Endothelial cell of umbilical vein (primary cell): ENCODE data around the gene NFKB1. TPM values are rescaled to one million over a fixed set of nuclear protein-coding genes. Genes with fewer than 3 reads are reported as not detected.

Source experiments
- BruUV-seq: library from RNA; stranded (reverse); fragments of 400-500 nt; replicated peaks from 2 replicates; lab custom pipeline; 2021; lab: Mats Ljungman, UMichigan
- CTCF ChIA-PET: fragments of 300-600, 350-600 bp; sonication (Branson Sonifier 250); formaldehyde crosslinking; loops from one replicate; lab custom pipeline; 2021; ENCODE audit warnings: antibody characterized with exemption, inconsistent platforms; lab: Charles Lee
- POLR2A ChIA-PET: fragments of 300-600, 350-600 bp; sonication (Branson Sonifier 250); formaldehyde crosslinking; loops from one replicate; lab custom pipeline; 2021; ENCODE audit warnings: antibody characterized with exemption, inconsistent platforms; lab: Charles Lee
- DNase-seq: peaks from one replicate; pipeline ENCODE4 v3.0.0-alpha.2; 2011; ENCODE audit warnings: low read depth, low spot score
- FAIRE-seq: peaks from 2 replicates; lab custom pipeline; 2011; peaks lifted over from hg19 to GRCh38; lab: Jason Lieb, UNC
- H2AFZ ChIP-seq: 2 replicates; pipeline ENCODE4 v1.6.0; 2012; ENCODE audit warnings: low read depth, low read length, control low read depth, inconsistent platforms
- H3K27ac ChIP-seq: 2 replicates; pipeline ENCODE4 v1.5.1; 2011; ENCODE audit warnings: low read depth, mild to moderate bottlenecking, control low read depth, low read length, moderate library complexity; ENCODE audit not compliant: insufficient read depth
- H3K27me3 ChIP-seq, 2 experiments: 2 replicates each; pipeline versions ENCODE4 v1.6.0 to v1.6.1; 2011; ENCODE audit warnings: low read length in 2 of 2, mixed read lengths in 1 of 2; ENCODE audit not compliant: control insufficient read depth in 2 of 2, insufficient read depth in 2 of 2
- H3K36me3 ChIP-seq, 2 experiments: 2 replicates in 1 of 2; 3 replicates in 1 of 2; pipeline ENCODE4 v1.5.1; 2011; ENCODE audit warnings: low read length in 2 of 2, mild to moderate bottlenecking in 1 of 2, moderate library complexity in 1 of 2; ENCODE audit not compliant: control insufficient read depth in 2 of 2, insufficient read depth in 2 of 2; ENCODE audit errors: extremely low read depth in 1 of 2
- H3K4me1 ChIP-seq: 3 replicates; pipeline ENCODE4 v1.5.1; 2011; ENCODE audit warnings: mild to moderate bottlenecking, low read length; ENCODE audit not compliant: control insufficient read depth, insufficient read depth; ENCODE audit errors: extremely low read depth
- H3K4me2 ChIP-seq: 2 replicates; pipeline ENCODE4 v1.6.1; 2011; ENCODE audit warnings: low read length, control low read depth, mixed read lengths; ENCODE audit not compliant: insufficient read depth
- H3K4me3 ChIP-seq, 3 experiments: fragments of 200-600 bp in 1 of 3; sonication (generic), shearing (Covaris generic) in 1 of 3; replicated peaks in 1 of 3; 2 replicates each; pipeline ENCODE4 v1.5.1; 2011 to 2016; ENCODE audit warnings: control low read depth in 3 of 3, low read length in 3 of 3, mild to moderate bottlenecking in 2 of 3, inconsistent platforms in 1 of 3, low read depth in 1 of 3, moderate library complexity in 1 of 3; ENCODE audit not compliant: insufficient read depth in 1 of 3
- H3K79me2 ChIP-seq: 2 replicates; pipeline ENCODE4 v1.6.0; 2012; ENCODE audit warnings: low read length, inconsistent platforms; ENCODE audit not compliant: control insufficient read depth, insufficient read depth
- H3K9ac ChIP-seq: replicated peaks from 2 replicates; pipeline ENCODE3; 2011; ENCODE audit warnings: low read length, control low read depth; ENCODE audit not compliant: insufficient read depth; ENCODE audit errors: extremely low read depth
- H3K9me1 ChIP-seq: replicated peaks from 3 replicates; pipeline ENCODE4 v1.6.0; 2011; ENCODE audit warnings: mild to moderate bottlenecking, low read length; ENCODE audit not compliant: control insufficient read depth, insufficient read depth; ENCODE audit errors: extremely low read depth
- H3K9me3 ChIP-seq: replicated peaks from 2 replicates; pipeline ENCODE4 v1.5.1; 2012; ENCODE audit warnings: low read length, inconsistent platforms; ENCODE audit not compliant: control insufficient read depth, insufficient read depth
- H4K20me1 ChIP-seq: replicated peaks from 2 replicates; pipeline ENCODE3; 2011; ENCODE audit warnings: mild to moderate bottlenecking, low read length; ENCODE audit not compliant: control insufficient read depth, insufficient read depth; ENCODE audit errors: extremely low read depth
- CTCF ChIP-seq, 2 donors: IDR thresholded peaks; 1 replicate in 1 of 2; 2 replicates in 1 of 2; pipeline ENCODE4 v1.5.1; 2011; ENCODE audit warnings: low read length in 2 of 2, mild to moderate bottlenecking in 2 of 2, moderate library complexity in 2 of 2, control low read depth in 1 of 2, inconsistent platforms in 1 of 2, low read depth in 1 of 2; ENCODE audit not compliant: insufficient read depth in 1 of 2; ENCODE audit errors: extremely low read depth in 1 of 2
- EZH2 ChIP-seq: IDR thresholded peaks from 2 replicates; pipeline ENCODE4 v1.6.1; 2012; ENCODE audit warnings: borderline replicate concordance, low read depth, mild to moderate bottlenecking, moderate library complexity, low read length, inconsistent platforms; ENCODE audit not compliant: severe bottlenecking
- FOS ChIP-seq: IDR thresholded peaks from 2 replicates; pipeline ENCODE4 v1.6.1; 2011; ENCODE audit warnings: mild to moderate bottlenecking, low read length, moderate library complexity, borderline replicate concordance; ENCODE audit not compliant: insufficient read depth
- GATA2 ChIP-seq: IDR thresholded peaks from 2 replicates; pipeline ENCODE4 v1.7.0; 2011; ENCODE audit warnings: low read depth, mild to moderate bottlenecking, moderate library complexity, mixed read lengths, low read length; ENCODE audit not compliant: insufficient read length, insufficient read depth
- JUN ChIP-seq: IDR thresholded peaks from 2 replicates; pipeline ENCODE4 v1.6.1; 2011; ENCODE audit warnings: borderline replicate concordance, low read depth; ENCODE audit not compliant: insufficient read length, insufficient read depth
- MAX ChIP-seq: IDR thresholded peaks from 2 replicates; pipeline ENCODE4 v1.6.1; 2011; ENCODE audit not compliant: insufficient read depth, insufficient read length
- MYC ChIP-seq: IDR thresholded peaks from one replicate; pipeline ENCODE4 v1.6.1; 2011; ENCODE audit warnings: mild to moderate bottlenecking, low read depth, low read length
- POLR2A ChIP-seq: IDR thresholded peaks from 2 replicates; pipeline ENCODE4 v1.6.1; 2012; ENCODE audit warnings: low read depth, mild to moderate bottlenecking, control low read depth, low read length
- POLR2AphosphoS5 ChIP-seq: IDR thresholded peaks from 2 replicates; pipeline ENCODE4 v1.6.1; 2012; ENCODE audit warnings: low read depth, mild to moderate bottlenecking, control low read depth, low read length, moderate library complexity; ENCODE audit not compliant: insufficient read depth
- dilution Hi-C: fragments of 300-500 bp; cut with MboI; formaldehyde crosslinking; loops from one replicate; pipeline ENCODE4 v1.15.0; 2019; ENCODE audit warnings: low sequenced_read_pairs; ENCODE audit not compliant: extremely low pct_ligation_motif_present
- intact Hi-C: fragments of 100-400 bp; cut with micrococcal nuclease; formaldehyde crosslinking; loops from one replicate; pipeline ENCODE4 v1.10.0; 2022
- polyA plus RNA-seq, 4 experiments: library from polyadenylated mRNA; depleted of rRNA in 3 of 4; stranded (reverse) in 3 of 4; unstranded in 1 of 4; fragments of >200 nt; gene quantifications; 2 replicates each; pipeline versions ENCODE4 v1.2.1 to v1.2.3, GENCODE V29; 2011 to 2012; ENCODE audit warnings: missing spikeins in 1 of 4
- total RNA-seq: library from RNA; stranded (reverse); gene quantifications from 2 replicates; pipeline ENCODE4 v1.2.3, GENCODE V29; 2021

The NFKB1 gene
- total and polyA plus RNA-seq, 2 donors (not counting 3 experiments of a cell fraction or from before 2014, with no cell fraction given), result 21.3 to 41.4 TPM

GRCh38 chr4:102502543-102502818 lies 1.3 kb downstream of the NFKB1 start:
- no peaks in the 10 kb centered on the region for H3K27me3 ChIP-seq
- TF ChIP-seq CTCF (IDR thresholded peaks at IDR 0.05; ENCODE audit: extremely low read depth in 1 of 2, insufficient read depth in 1 of 2, low read depth in 1 of 2, low read length in 2 of 2) (no peak), MAX (no peak), JUN (no peak), GATA2 (no peak), FOS (no peak), EZH2 (no peak), POLR2A (no peak), POLR2AphosphoS5 (no peak), MYC (no peak)
- intact Hi-C loops (loop anchor here (2.0 to 5.0 kb wide), 3 partner anchors 110 to 326 kb away; no protein-coding TSS in a partner anchor), dilution Hi-C loops (no loop called here)
- peaks cover 50% of the 10 kb centered on the region for H3K79me2 ChIP-seq
- H3K27ac ChIP-seq, result no peak overlapping the region
- H3K4me2 ChIP-seq, result peak overlapping the region; percentile 99
- H3K36me3 ChIP-seq, result no peaks in the 10 kb centered on the region
- TSS peak; percentile 28 for BruUV-seq
- CTCF ChIA-PET, result interaction anchor here (1.2 to 1.6 kb wide), 2 partner anchors 9 to 71 kb away, joined by 3 to 4 read pairs; no protein-coding TSS in a partner anchor
- DNase-seq, result no peak
- no peak overlapping the region for H2AFZ ChIP-seq
- no peaks in the 10 kb centered on the region for H3K9me1 ChIP-seq
- H4K20me1 ChIP-seq, result peaks cover 12% of the 10 kb centered on the region
- H3K4me1 ChIP-seq, result peaks cover 22% of the 10 kb centered on the region
- H3K9me3 ChIP-seq, result no peaks in the 10 kb centered on the region
- peak; percentile 48 for FAIRE-seq
- H3K4me3 ChIP-seq, result peak overlapping the region; percentile 83 to 93 (median 88)
- POLR2A ChIA-PET, result interaction anchor here (1.1 kb wide), 1 partner anchor 27 kb away, joined by 9 read pairs; no protein-coding TSS in a partner anchor
- peak overlapping the region; percentile 91 for H3K9ac ChIP-seq
